Measurements from ENCODE around the gene NUP133.

- TF ChIP-seq POLR2A (IDR thresholded peaks at IDR 0.05; ENCODE audit: low read depth, low read length): no peak
- no peak for TF ChIP-seq POLR2AphosphoS5 (IDR thresholded peaks at IDR 0.05; ENCODE audit: low read depth, low read length)
Measured at GRCh38 chr1:229396585-229397206, 111.4 kb downstream of the NUP133 start.

Data from GM12892 (cell line).